Measurements from ENCODE around the gene MCF2L2. TPM values are rescaled to one million over a fixed set of nuclear protein-coding genes. Genes with fewer than 3 reads are reported as not detected.
"Not testable (repeated sequence)": the region's sequence is repeated elsewhere in the genome, so short reads cannot be mapped to it uniquely, and the experiment has no call there.

MCF2L2 gene
- total and polyA plus RNA-seq, 9 of the 15 experiments (the other 6 are each of a cell fraction or from before 2014, with no cell fraction given), result 0.56 to 4.2 (median 3.0) TPM

DNA sequence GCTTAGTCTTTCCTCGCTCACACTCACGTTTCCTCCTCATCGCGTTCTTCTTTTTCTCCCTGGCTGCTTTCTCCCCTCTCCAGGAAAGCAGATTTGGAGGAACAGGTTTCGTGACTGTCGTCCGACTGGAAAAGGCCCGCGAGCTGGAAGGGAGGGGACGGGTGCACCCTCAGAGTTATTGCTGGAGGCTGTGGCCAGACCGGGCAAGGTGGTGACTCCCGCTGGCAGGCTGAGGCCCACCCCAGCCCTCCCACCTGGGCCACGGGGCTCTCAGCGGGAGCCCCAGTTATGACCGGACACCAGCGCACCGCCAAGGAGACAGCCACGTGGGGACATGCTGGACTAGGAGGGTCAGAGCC, 248.9 kb downstream of the MCF2L2 start:
- H3K79me2 ChIP-seq (ENCODE audit: control insufficient read depth, insufficient read depth, low read length); H3K36me3 ChIP-seq (ENCODE audit: control insufficient read depth, insufficient read depth, low read length); DNase-seq (ENCODE audit: extremely low read depth in 1 of 4, low spot score in 3 of 4); BruUV-seq (replicated peaks); H3K9me1 ChIP-seq (ENCODE audit: control insufficient read depth, insufficient read depth, low read length); in situ Hi-C loops (cut with MboI); H4K20me1 ChIP-seq (replicated peaks; ENCODE audit: control insufficient read depth, insufficient read depth, low read length); H3K27ac ChIP-seq (ENCODE audit: extremely low read depth, low read depth, low read length); H3K9me3 ChIP-seq (replicated peaks; ENCODE audit: control insufficient read depth, insufficient read depth, low read depth, low read length); TF ChIP-seq CREB1 (CRISPR knock-in tag; IDR thresholded peaks at IDR 0.05): not testable (repeated sequence)
- Histone ChIP-seq H2AFZ (ENCODE audit: low read depth, low read length) (peak overlapping the region; percentile 78), H3K4me3 (peak overlapping the region; percentile 50), H3K27me3 (ENCODE audit: control insufficient read depth in 2 of 2, insufficient read depth in 2 of 2, low read length in 2 of 2) (peaks cover 0 to 29% of the 10 kb centered on the region in 2 experiments; a peak in 3 of 5 replicates), H3K4me1 (replicated peaks in 1 of 2; ENCODE audit: control insufficient read depth in 2 of 2, insufficient read depth in 2 of 2, low read length in 2 of 2) (peaks cover 0 to 25% of the 10 kb centered on the region in 2 experiments; a peak in 2 of 5 replicates), H3K4me2 (ENCODE audit: insufficient read depth, low read length) (peak overlapping the region; percentile 80), H3K9ac (ENCODE audit: insufficient read depth in 1 of 2, low read depth in 2 of 2, low read length in 2 of 2) (peak overlapping the region in 1 of 2 experiments; percentile 70; a peak in 1 of 4 replicates)
- TF ChIP-seq CREB1 (IDR thresholded peaks at IDR 0.05), result 0 out of 2 replicates have a peak, but pooled peaks have one; percentile 5
- ChIA-PET CTCF (ENCODE audit: low intra/inter-chr PET ratio) (interaction anchor here (0.5 to 0.8 kb wide), 2 partner anchors 57 to 60 kb away, joined by 3 read pairs; no protein-coding TSS in a partner anchor), POLR2A (interaction anchor here (0.6 to 1.1 kb wide), 2 partner anchors 36 to 205 kb away, joined by 3 read pairs; no protein-coding TSS in a partner anchor)
- 6% methylated on average over 10 of the region's 18 CpGs for WGBS (ENCODE audit: insufficient coverage, low coverage, missing lambda C conversion rate)
- intact Hi-C loops (cut with micrococcal nuclease), result loop anchor here (1.0 to 5.0 kb wide), 3 partner anchors 57 to 465 kb away; no protein-coding TSS in a partner anchor
- FAIRE-seq, result peak; percentile 70
- ATAC-seq, result peak; percentile 3; the same call in 1 of the 3 replicates

DNA sequence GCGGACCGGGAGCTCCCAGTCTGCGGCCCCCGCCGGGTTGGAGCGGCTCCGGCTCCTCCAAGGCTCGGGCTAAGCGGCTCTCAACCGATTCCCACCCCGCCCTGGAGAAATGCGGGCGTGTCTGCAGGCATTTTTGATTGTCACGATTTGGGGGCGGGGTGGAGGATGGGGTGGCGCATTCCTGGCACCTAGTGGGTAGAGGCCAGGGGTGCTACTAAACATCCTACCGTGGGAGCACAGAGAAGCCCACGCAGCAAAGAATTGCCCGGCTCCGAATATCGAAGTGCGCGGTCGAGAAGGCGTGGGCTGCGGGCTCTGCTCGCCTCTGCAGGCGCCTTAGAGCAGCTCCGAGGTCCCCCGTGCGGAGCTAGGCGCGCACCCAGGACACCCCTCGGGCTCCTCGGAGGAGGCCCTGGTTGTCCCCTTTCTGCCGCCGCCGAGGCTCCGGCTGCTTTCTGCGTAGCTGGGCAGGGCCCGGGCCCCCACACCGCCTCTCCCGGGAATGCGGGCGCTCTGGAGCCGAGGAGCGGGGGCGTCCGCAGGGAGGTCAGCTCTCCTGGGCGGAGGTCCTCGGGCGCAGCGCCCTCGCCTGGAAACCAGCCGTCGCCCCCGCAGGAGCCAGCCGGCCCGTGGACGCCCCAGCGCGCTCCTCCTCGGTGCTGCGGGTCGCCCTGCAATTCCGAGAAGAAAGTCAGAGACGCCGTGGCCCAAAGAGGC, 249.4 kb downstream of the MCF2L2 start:
- no peaks in the 10 kb centered on the region for H3K9me3 ChIP-seq (replicated peaks; ENCODE audit: control insufficient read depth, insufficient read depth, low read depth, low read length)
- H3K9me1 ChIP-seq (ENCODE audit: control insufficient read depth, insufficient read depth, low read length), result no peaks in the 10 kb centered on the region
- intact Hi-C loops (cut with micrococcal nuclease) (loop anchor here (1.0 to 5.0 kb wide), 3 partner anchors 57 to 465 kb away; no protein-coding TSS in a partner anchor), in situ Hi-C loops (cut with MboI) (no loop called here)
- CTCF ChIA-PET (ENCODE audit: low intra/inter-chr PET ratio), result interaction anchor here (0.5 to 0.8 kb wide), 3 partner anchors 56 to 60 kb away, joined by 3 to 4 read pairs (median 3); no protein-coding TSS in a partner anchor
- peak overlapping the region; percentile 80 for H3K4me2 ChIP-seq (ENCODE audit: insufficient read depth, low read length)
- ATAC-seq, result peak; percentile 92
- DNase-seq (ENCODE audit: extremely low read depth in 1 of 4, low spot score in 3 of 4), result peak; percentile 65 to 69 (median 68)
- H3K4me1 ChIP-seq (replicated peaks in 1 of 2; ENCODE audit: control insufficient read depth in 2 of 2, insufficient read depth in 2 of 2, low read length in 2 of 2), result peaks cover 0 to 25% of the 10 kb centered on the region in 2 experiments; a peak in 2 of 5 replicates
- under 1% methylated on average over 59 of the region's 68 CpGs for WGBS (ENCODE audit: insufficient coverage, low coverage, missing lambda C conversion rate)
- H3K36me3 ChIP-seq (ENCODE audit: control insufficient read depth, insufficient read depth, low read length), result no peaks in the 10 kb centered on the region
- H3K27me3 ChIP-seq (ENCODE audit: control insufficient read depth in 2 of 2, insufficient read depth in 2 of 2, low read length in 2 of 2), result peaks cover 0 to 29% of the 10 kb centered on the region in 2 experiments; a peak in 3 of 5 replicates
- peak overlapping the region in 1 of 2 experiments; percentile 70; a peak in 2 of 4 replicates for H3K9ac ChIP-seq (ENCODE audit: insufficient read depth in 1 of 2, low read depth in 2 of 2, low read length in 2 of 2)
- peak overlapping the region; percentile 50 for H3K4me3 ChIP-seq
- BruUV-seq (replicated peaks), result no TSS peak
- H4K20me1 ChIP-seq (replicated peaks; ENCODE audit: control insufficient read depth, insufficient read depth, low read length), result no peaks in the 10 kb centered on the region
- H3K27ac ChIP-seq (ENCODE audit: extremely low read depth, low read depth, low read length), result no peak overlapping the region
- peak; percentile 77 for FAIRE-seq
- no peaks in the 10 kb centered on the region for H3K79me2 ChIP-seq (ENCODE audit: control insufficient read depth, insufficient read depth, low read length)
- POLR2A ChIA-PET, result interaction anchor here (1.1 kb wide), 1 partner anchor 205 kb away, joined by 3 read pairs; no protein-coding TSS in a partner anchor
- peak overlapping the region; percentile 78 for H2AFZ ChIP-seq (ENCODE audit: low read depth, low read length)
- TF ChIP-seq, protein P1, sequence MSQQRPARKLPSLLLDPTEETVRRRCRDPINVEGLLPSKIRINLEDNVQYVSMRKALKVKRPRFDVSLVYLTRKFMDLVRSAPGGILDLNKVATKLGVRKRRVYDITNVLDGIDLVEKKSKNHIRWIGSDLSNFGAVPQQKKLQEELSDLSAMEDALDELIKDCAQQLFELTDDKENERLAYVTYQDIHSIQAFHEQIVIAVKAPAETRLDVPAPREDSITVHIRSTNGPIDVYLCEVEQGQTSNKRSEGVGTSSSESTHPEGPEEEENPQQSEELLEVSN (IDR thresholded peaks at IDR 0.05; ENCODE audit: borderline replicate concordance in 1 of 2, extremely low read depth in 1 of 2, insufficient read depth in 1 of 2, insufficient read length in 1 of 2, low read depth in 1 of 2, low read length in 1 of 2, poor library complexity in 1 of 2, severe bottlenecking in 1 of 2), result peak; percentile 24 to 58
- TF ChIP-seq, protein P2, sequence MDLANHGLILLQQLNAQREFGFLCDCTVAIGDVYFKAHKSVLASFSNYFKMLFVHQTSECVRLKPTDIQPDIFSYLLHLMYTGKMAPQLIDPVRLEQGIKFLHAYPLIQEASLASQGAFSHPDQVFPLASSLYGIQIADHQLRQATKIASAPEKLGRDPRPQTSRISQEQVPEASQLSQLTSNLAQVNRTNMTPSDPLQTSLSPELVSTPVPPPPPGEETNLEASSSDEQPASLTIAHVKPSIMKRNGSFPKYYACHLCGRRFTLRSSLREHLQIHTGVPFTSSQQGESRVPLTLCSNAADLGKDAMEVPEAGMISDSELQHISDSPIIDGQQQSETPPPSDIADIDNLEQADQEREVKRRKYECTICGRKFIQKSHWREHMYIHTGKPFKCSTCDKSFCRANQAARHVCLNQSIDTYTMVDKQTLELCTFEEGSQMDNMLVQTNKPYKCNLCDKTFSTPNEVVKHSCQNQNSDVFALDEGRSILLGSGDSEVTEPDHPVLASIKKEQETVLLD (IDR thresholded peaks at IDR 0.05), result no peak; the same call in 1 of the 2 replicates
